Measurements from ENCODE around the gene SLC22A23. TPM values are rescaled to one million over a fixed set of nuclear protein-coding genes. Genes with fewer than 3 reads are reported as not detected.

Gene SLC22A23
- total RNA-seq, 4 donors from 2014 or later: 7.1 to 9.6 (median 8.2) TPM

- TF ChIP-seq, protein P1, sequence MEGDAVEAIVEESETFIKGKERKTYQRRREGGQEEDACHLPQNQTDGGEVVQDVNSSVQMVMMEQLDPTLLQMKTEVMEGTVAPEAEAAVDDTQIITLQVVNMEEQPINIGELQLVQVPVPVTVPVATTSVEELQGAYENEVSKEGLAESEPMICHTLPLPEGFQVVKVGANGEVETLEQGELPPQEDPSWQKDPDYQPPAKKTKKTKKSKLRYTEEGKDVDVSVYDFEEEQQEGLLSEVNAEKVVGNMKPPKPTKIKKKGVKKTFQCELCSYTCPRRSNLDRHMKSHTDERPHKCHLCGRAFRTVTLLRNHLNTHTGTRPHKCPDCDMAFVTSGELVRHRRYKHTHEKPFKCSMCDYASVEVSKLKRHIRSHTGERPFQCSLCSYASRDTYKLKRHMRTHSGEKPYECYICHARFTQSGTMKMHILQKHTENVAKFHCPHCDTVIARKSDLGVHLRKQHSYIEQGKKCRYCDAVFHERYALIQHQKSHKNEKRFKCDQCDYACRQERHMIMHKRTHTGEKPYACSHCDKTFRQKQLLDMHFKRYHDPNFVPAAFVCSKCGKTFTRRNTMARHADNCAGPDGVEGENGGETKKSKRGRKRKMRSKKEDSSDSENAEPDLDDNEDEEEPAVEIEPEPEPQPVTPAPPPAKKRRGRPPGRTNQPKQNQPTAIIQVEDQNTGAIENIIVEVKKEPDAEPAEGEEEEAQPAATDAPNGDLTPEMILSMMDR (IDR thresholded peaks at IDR 0.05): no peak
- TF ChIP-seq POLR2A (IDR thresholded peaks at IDR 0.05) (no peak), EP300 (IDR thresholded peaks at IDR 0.05) (no peak)
- no peaks in the 10 kb centered on the region for H3K9me3 ChIP-seq
- H3K27ac ChIP-seq: peak overlapping the region in 1 of 4 donors; percentile 2
- H3K4me3 ChIP-seq: no peak overlapping the region
- peaks cover 0 to 32% (median 6%) of the 10 kb centered on the region in 4 donors for H3K4me1 ChIP-seq
- no peak for DNase-seq (ENCODE audit: low spot score in 2 of 2)
- 60 to 68% methylated on average over 13 of the region's 13 CpGs for WGBS, 2 donors
- H3K27me3 ChIP-seq: no peaks in the 10 kb centered on the region
- H3K36me3 ChIP-seq: no peaks in the 10 kb centered on the region
Measured at GRCh38 chr6:3403238-3404173, 53.3 kb downstream of the SLC22A23 start.

- no peak overlapping the region for H3K4me3 ChIP-seq
- H3K27me3 ChIP-seq: no peaks in the 10 kb centered on the region
- H3K9me3 ChIP-seq: no peaks in the 10 kb centered on the region
- TF ChIP-seq POLR2A (IDR thresholded peaks at IDR 0.05) (no peak), EP300 (IDR thresholded peaks at IDR 0.05) (no peak)
- TF ChIP-seq, protein P1 (IDR thresholded peaks at IDR 0.05): no peak
- no peaks in the 10 kb centered on the region for H3K36me3 ChIP-seq
- 75 to 85% methylated on average over 6 of the region's 6 CpGs for WGBS, 2 donors
- H3K4me1 ChIP-seq: peaks cover 0 to 40% (median 9%) of the 10 kb centered on the region in 4 donors
- DNase-seq (ENCODE audit: low spot score in 2 of 2): no peak
- no peak overlapping the region for H3K27ac ChIP-seq
Measured at GRCh38 chr6:3402310-3403237, 54.3 kb downstream of the SLC22A23 start.

- Histone ChIP-seq H3K4me1 (peaks cover 0 to 25% (median 6%) of the 10 kb centered on the region in 4 donors), H3K9me3 (no peaks in the 10 kb centered on the region), H3K4me3 (no peak overlapping the region), H3K27me3 (no peaks in the 10 kb centered on the region), H3K27ac (no peak overlapping the region), H3K36me3 (no peaks in the 10 kb centered on the region)
- no peak for TF ChIP-seq POLR2A (IDR thresholded peaks at IDR 0.05)
- TF ChIP-seq, protein P1 (IDR thresholded peaks at IDR 0.05): no peak
- TF ChIP-seq EP300 (IDR thresholded peaks at IDR 0.05): no peak
- DNase-seq (ENCODE audit: low spot score in 2 of 2): no peak
- WGBS, 2 donors: 85 to 90% methylated on average over 8 of the region's 8 CpGs
Measured at GRCh38 chr6:3400162-3400561, 56.7 kb downstream of the SLC22A23 start.

DNA sequence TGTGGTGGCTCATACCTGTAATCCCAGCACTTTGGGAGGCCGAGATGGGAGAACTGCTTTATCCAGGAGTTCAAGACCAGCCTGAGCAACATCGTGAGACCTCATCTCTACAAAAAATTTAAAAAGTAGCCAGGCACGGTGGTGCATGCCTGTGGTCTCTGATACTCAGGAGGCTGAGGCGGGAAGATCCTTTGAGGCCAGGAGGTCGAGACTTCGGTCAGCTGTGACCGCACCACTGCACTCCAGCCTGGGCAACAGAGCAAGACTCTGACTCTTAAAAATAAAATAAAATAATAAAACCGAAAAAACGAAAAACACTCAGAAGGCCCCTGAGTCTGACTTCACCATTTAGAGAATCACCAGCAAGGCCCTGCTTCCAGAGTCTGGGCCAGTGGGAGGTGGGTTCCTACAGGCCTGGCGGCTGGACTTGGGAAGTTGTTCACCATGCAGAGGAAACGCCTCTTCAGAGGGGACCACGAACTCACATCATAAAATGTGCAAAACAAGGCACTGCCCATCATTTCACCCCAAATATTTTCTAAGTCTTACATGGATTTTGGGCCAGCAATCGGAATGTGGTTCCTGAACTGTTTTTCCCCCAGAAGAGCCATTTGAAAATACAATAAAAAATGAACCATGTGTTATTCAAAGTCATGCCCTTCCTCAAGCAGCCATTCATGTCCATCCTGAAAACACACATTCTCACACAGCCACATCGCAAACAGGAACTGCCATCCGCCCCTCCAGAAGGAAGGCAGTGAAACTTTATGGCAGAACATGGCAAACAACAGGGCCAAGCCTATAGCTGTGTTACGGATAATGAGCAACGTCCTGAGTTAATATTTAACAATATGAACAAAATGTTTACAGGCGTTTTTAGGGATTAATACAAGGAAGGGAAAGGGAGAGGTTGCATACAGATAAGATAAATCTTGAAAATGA, 57.8 kb downstream of the SLC22A23 start:
- 77 to 78% methylated on average over 18 of the region's 18 CpGs for WGBS, 2 donors
- peak overlapping the region in 3 of 4 donors; percentile 37 to 71 (median 60) for H3K27ac ChIP-seq
- peaks cover 0 to 23% (median 6%) of the 10 kb centered on the region in 4 donors for H3K4me1 ChIP-seq
- no peaks in the 10 kb centered on the region for H3K36me3 ChIP-seq
- DNase-seq (ENCODE audit: low spot score in 2 of 2): no peak
- H3K9me3 ChIP-seq: no peaks in the 10 kb centered on the region
- TF ChIP-seq, protein P1 (IDR thresholded peaks at IDR 0.05): no peak
- TF ChIP-seq POLR2A (IDR thresholded peaks at IDR 0.05) (no peak), EP300 (IDR thresholded peaks at IDR 0.05) (no peak)
- no peaks in the 10 kb centered on the region for H3K27me3 ChIP-seq
- H3K4me3 ChIP-seq: no peak overlapping the region
